Measurements from ENCODE around the gene PHLDB3.
"Not testable (repeated sequence)": the region's sequence is repeated elsewhere in the genome, so short reads cannot be mapped to it uniquely, and the experiment has no call there.

The PHLDB3 gene

DNA sequence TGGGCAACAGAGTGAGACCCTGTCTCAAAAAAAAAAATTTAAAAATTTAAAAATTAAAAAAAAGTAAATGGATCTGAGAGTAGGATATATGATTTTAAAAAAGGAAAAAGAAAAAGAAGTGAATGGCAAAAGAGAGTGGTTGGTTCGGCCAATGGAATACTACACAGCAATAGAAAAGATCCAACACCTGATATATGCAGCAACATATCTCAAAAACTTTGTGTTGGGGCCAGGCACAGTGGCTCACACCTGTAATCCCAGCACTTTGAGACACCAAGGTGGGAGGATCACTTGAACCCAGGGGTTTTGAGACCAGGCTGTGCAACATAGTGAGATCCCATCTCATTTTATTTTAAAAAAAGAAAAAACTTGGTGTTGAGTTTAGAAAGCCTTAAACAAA is 37.8 kb downstream of the PHLDB3 start:
- no peak for ATAC-seq

DNA sequence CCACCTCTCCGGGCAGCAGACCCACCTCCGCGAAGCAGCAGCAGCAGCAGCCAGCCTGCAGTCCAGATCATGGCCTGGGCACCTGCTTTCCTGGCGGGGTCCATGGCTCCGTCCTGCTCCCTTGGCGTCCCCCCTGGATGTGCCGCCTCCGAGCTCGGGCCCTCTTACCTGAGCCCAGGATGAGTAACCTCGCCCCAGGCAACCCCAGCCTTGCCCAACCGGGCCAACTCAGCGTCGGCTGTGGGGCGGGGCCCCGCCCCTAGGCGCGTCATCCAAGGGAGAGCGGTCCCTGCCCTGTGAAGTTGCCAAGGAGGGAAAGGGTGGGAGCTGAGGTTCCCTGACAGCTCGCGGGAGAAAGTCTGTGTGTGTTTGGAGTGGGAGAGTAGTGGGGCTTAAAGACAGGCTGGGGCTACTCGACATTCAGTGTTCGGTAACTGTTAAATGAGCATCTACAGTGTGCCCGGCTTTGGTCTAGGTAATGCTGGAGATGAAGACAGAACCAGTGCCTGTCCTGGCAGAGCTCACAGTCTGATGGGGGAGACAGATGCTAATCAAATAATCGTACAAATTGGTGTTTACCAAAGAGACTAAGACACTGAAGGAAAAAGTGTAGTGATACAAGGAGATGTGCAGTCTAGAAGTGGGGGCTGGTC is 39.0 kb downstream of the PHLDB3 start, which contains the start of gene LYPD3:
LYPD3 (minus strand) TSS at position 141 of the 653 bp plus-strand sequence; CDS start at position 104, 37 bp downstream.
- ATAC-seq, result no peak

DNA sequence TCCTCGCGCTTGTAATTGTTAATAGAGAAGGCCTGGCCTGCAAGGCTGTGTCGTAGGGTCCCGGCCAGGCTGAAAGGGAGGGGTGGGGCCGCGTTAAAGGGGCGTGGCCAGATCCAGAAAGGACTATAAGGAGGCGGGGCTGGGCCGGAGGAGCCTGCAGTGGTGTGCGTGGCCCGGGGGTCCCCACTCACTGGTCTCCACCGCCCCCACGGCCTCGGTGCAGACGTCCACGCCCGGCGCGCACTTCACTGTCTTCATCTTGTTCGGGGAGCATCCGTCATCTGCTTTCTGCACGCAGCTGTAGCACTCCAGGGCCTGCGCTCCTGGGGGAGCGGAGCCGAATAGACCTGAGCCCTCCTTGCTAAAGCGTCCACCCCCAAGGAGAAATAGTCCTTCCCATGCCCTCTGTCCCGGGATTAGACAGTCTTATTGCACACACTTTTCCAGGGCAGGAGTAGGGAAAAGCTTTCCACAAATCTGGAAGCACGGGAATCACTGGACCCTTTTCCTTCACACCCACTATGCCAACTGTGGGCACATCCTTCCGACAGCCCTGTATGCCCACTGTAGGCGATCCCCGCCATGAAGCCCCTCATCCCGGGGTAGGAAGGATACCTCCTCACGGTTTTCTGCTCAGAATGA is 40.3 kb downstream of the PHLDB3 start:
- peak; percentile 30 to 45 for ATAC-seq

DNA sequence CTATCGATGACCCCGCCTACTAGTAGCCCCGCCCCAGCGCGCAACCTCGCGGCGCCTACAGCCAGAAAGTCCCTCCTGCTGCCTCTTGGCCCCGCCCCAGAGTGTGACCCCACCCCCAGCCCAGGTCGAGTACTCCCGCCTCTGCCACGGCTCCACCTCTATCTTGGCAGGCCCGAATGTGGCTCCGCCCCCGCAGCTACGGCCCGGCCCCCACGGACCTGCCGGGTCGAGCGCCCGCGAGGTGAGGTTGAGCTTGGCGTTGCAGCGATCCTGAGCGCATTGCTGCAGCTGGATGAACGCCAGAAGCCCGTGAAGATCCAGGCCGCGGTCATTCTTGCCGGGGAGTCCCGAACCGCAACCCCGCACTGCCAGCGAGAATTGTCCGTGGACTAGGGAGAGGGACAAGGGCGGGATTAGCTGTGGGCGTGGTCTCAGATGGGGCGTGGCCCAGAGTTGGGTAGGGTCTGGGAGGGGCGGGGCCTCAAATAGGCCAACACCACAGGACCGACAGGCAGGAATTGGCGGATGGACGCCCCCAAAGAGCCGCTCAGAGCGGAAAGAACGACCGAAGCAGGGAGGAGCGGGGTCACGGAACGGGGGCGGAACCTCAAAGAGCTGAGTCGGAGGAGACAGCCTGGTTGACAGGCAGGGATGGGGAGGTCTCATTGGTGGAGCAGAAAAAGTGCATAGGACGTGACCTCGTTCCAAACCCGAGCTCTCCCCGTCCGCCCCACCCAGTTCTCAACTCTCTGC is 41.0 kb downstream of the PHLDB3 start:
- peak; percentile 86 to 88 for ATAC-seq

DNA sequence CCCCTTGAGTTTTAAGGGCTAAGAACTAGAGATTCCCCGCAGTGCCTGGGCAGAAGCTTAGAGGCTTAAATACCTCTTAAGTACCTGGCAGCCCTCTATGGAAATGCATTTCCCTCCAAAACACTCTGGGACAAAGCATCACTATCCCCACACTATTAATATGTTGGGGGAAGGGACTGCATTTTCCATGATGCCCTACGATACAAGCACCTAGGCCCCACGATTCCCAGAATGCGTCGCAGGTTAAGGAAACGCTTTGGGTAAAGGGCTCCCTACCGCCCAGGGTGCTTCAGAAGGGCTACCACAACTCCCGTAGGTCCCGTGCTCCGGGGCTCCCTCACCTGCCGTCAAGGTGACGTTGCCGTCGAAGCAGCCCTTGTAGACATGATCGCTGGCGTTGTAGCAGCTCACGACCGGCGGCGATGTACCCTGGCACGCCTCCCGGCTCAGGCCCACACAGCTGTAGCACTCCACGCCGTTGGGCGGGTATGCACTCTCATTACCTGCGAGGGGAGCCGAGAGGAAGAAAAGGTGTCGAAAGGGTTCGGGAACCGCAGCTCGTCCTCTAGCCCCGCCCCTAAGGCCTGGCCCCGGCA is 41.7 kb downstream of the PHLDB3 start:
- no peak for ATAC-seq

DNA sequence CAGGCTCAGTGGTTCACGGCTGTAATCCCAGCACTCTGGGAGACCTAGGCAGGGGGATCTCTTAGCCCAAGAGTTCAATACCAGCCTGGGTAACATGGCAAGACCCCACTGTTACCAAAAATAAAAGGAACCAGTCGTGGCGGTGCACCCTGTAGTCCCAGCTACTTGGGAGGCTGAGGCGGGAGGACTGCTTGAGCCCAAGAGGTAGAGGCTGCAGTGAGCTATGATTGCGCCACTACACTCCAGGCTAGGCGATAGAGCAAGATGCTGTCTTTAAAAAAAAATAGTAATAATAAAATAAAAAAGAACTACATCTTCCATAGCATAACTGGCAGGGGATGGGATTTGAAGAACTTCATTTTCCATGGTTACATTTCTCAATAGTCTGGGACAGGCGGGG is 42.2 kb downstream of the PHLDB3 start:
- no peak for ATAC-seq

DNA sequence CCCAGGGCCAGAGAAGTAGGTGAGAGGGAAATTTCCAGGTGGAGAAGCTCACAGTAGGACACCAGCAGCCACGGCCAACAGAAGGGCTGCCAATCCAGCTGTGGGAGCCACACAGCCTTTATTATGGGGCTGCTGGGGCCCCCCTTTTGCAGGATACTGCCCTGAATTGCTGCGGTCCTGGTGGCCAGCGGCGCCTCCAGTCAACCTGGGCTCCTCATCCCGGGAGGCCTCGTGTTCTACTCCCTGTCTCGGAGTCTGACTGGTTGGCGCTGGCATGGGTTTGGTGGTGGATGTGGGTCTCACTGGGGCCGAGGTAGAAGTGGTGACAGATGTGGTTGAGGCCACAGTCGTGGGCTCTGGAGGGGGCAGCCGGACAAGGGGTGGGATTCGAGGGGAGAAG is 43.2 kb downstream of the PHLDB3 start:
- no peak for ATAC-seq

DNA sequence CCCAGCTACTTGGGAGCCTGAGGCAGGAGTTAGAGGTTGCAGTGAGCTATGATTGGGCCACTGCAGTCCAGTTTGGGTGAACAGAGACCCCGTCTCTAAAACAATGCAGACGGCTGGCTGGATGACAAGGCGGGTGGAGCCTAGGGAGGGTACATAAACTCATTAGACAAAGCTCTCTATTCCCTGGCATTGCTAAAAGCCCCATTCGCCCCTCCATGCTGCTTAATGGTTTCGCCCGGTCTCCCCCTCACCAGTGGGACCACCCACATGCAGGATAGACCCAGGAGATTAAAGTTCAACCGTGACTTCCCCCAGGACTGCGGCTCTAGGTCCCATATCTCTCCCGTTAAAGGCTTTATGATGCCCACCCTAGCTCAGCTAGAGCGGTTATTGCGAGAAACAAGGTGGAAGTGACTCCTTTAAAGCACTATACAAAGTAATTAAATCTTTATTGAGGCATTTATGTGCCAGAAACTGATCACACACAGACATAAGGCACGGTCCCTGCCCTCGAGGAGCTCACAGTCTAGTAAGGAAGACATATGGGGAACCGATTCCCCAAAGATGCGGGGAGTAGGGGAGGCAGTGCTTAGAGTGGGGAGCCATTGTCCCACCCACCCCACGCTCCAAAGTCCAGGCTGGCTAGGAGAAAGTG is 44.1 kb downstream of the PHLDB3 start:
- ATAC-seq, result no peak

DNA sequence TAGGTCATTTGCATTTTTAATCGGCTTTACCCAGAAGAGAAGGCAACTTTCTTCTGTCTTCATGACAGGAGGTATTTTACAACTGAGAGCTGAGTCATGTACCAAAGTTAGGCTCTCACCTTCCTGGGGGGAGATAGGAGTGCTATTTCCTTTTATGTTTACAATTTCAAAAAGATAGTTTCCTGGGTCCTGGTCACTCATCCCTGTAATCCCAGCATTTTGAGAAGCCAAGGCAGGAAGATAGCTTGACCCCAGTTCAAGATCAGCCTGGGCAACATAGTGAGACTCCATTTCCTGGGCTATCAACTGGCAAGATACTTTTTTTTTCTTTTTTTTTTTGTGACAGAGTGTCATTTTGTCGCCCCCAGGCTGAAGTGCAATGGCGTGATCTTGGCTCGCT is 46.7 kb downstream of the PHLDB3 start:
- no peak for ATAC-seq

DNA sequence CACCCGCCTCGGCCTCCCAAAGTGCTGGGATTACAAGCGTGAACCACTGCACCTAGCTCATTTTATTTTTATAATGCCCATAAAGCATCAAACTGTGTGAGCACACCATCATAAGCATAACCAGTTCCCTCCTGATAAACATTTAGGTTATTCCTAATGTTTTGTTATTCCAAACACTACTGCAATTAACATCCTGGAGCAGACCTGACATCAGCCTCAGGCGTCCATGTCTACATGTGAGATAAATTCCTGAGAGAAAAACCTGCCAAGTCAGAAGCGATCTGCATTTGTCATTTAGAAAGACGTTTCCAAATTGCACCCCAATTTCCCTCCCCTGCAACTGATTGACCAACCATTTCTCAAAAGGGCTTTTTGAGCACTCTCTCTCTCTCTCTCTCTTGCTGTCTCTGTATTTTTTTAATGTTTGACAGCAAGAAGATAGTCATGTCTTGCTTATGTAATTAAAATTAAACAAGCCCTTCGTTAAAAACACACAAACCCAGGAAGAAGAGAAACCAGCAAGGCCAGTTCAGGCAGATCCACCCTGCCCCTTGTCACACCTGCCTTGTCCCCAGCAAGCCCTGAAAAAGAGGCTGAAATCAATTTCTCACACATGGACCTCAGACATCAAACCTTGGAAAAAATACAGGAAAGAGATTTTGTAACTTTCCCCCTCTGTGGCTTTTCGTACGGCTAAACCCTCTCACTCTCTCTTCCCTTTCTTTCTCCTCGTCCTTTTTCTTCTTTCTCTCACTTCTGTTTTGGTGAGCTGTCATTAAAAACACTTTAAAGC is 49.0 kb downstream of the PHLDB3 start:
- ATAC-seq, result no peak

DNA sequence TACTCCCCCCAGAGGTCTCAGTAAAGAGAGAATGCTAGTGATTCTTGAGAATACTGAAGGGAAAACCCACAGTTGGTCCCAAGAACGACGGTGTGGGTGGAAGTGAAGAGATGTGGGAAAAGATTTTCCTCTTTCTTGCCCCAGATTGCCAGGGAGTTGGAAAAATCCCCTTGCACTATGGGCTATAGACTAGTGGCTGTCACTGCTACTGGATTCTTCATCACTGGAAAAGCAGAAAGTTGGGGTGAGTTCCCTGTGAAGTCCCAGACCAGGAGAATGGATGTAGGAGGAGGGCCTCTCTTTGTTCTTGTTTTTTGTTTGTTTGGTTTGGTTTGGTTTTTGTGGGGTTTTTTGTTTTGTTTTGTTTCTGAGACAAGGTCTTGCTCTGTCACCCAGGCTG is 50.5 kb downstream of the PHLDB3 start:
- no peak for ATAC-seq

DNA sequence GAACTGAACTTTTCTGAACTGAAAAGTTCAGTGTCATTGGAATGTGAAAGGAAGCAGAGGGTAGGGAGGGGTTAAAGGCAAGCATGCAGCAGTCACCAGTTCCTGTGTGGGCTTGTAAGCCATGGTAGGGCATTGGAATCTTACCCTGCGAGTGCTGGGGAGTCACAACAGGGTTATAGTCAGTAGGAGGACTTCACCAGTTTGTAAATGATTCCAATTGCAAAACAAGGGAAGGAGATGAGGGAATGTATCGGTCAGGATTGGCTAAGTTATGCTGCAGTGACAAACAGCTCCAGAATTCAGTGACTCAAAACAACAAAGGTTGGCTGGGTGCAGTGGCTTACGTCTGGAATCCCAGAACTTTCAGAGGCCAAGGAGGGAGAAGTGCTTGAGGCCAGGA is 52.0 kb downstream of the PHLDB3 start:
- no peak for ATAC-seq

DNA sequence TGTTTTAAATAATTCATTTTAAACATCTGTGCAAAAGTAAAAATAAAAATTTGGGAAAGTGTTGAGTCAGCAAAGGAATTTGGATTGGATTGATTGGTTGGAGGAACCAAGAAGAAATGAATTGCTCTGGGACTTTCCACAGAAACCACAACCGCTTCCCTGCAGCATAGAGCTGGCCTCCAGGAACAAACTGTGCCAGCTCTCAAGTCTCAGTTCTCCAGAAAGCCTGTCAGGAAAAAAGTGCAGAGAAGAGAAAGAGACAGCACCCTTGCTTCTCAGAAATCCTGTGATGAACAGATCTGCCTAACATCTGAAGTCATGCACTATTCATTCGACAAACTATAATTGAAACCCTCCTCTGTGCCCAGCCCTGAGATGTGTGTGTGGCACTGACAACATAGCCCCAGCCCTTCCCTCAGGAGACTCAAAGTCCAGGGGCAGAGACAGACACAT is 54.0 kb downstream of the PHLDB3 start:
- ATAC-seq, result no peak

DNA sequence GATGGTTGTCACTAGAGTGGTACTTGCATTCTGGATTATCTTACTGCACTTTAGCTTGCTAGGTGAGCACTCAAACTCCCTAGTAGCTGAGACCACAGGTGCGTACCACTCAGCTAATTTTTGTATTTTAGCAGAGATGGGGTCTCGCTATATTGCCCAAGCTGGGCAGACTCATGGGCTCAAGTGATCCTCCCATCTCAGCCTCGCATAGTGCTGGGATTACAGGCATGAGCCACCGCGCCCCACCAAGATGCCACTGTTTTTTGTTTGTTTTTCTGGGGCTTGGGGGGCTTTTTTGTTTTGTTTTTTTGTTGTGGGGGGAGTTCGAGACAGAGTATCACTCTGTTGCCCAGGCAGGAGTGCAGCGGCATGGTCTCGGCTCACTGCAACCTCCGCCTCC is 56.9 kb downstream of the PHLDB3 start:
- no peak for ATAC-seq

DNA sequence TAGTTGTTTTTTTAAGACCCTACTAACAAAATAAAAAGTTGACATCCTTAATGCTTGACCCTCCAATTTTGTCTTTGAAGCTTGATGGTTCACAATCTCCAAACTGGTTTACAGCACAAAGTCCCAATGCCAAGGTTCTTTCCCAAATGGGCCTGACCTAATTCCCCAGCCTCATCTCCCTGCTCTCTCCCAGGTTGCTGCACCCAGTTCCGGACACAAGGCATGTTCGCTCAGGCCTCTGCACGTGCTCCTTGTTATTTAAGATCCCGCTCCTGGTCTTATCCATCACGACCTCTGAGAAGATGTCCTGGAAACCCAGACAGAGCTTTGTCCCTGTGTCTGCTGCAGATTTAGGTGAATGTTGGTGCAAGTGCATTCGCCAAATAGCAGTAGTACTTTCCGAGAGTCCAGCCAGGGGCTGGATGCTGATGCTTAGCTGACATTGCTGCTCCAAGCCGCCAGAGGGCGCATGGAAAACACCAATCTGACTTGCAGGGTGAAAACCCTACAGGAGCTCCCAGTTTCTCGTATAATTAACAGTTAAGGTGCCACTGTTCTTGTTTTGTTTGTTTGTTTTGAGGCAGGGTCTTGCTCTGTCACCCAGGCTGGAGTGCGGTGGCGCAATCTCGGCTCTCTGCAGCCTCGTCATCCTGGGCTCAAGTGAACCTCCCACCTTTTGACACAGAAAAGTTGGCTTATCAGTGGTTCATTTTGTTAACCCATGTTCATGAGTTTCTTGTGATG is 57.6 kb downstream of the PHLDB3 start:
- peak; percentile 63 to 70 for ATAC-seq

DNA sequence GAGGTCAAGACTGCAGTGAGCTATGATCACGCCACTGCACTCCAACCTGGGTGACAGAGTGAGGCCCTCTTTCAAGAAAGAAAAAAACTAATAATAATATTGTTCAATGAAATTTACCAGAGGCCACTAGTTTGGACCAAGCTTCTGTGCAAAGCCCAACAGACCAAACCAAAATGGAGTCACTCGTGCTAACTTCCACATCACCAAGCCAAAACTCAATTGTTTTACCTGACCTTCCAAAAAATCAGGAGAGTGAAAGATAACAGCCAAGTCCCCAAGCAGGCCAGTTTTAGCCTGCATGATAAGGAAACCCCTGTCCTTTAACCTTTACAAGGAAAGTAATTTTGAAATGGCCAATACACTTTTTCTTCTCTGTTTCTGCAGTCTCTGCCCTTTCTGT is 59.1 kb downstream of the PHLDB3 start:
- ATAC-seq, result no peak

DNA sequence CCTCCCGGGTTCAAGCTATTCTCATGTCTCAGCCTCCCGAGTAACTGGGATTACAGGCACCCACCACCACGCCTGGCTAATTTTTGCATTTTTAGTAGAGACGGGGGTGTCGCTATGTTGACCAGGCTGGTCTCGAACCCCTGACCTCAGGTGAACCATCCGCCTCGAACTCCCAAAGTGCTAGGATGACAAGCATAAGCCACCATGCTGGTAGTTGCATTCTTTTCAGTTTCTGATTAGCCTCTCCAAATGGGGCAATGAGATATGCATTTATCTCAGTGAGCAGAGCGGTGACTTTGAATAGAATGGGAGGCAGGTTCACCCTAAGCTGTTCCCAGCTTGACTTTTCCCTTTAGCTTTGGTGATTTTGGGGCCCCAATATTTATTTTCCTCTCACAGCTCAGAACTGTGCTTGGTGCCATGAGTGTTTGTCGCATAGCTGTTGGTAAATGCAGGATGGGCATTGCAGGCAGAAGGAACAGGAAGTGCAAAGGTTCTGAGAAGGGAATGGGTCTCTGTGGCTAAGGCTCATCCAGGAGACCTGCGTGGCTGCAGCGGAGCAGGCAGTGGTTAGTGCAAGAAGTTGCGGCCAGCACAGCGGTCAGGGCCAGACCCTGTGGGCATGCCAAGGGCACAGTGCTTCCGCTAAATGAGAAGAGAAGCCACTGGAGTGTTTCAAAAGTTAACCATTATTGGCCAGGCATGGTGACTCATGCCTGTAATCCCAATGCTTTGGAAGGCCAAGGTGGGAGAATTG is 59.8 kb downstream of the PHLDB3 start:
- ATAC-seq, result no peak

DNA sequence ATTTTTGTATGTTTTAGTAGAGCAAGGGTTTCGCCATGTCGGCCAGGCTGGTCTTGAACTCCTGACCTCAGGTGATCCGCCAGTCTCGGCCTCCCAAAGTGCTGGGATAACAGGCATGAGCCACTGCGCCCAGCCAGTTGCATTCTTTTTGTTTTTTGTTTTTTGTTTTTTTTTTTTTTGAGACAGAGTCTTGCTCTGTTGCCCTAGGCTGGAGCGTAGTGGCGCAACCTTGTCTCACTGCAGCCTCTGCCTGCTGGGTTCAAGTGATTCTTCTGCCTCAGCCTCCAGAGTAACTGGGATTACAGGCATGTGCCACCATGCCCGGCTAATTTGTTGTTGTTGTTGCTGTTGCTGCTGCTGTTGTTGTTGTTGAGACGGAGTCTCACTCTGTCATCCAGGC is 60.5 kb downstream of the PHLDB3 start:
- ATAC-seq, result not testable (repeated sequence)

DNA sequence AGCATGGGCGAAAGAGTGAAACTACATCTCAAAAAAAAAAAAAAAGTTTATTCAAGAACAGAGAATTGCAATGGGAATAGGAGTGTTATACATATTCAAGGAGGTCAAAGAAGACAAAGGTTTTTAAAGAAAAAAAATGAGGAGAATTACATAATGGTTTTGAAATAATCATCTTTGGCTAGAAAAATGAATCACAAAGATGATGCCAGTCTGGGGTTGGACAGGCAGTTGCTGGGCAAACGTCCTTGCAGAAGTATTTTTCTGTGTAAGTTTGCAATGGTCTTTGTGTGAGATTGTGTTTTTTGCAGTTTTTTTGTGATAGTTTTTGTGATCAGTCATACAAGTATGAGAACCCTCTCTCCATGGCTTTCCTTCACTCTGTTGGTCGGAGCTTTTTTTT is 62.8 kb downstream of the PHLDB3 start:
- no peak for ATAC-seq

DNA sequence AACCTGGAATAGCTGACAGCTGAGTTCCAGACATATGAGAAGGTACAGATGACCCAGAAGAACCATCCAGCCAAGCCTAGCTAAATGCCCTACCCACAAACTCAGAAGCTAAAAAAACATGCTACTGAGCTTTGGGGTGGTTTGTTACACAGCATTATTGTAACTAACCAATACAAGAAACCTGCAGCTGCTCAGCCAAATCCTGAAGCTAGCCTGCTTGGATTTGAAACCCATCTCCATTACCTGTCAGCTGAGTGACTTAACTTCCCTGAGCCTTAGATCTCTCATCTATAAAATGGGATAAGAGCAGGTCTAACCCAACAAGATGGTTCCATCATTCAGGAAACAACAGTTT is 64.9 kb downstream of the PHLDB3 start:
- no peak for ATAC-seq

Measured in activated CD4-positive, CD25-positive, alpha-beta regulatory T cell treated with anti-CD3 and anti-CD28 coated beads, Interleukin-2, amount 50 U/mL, for 24 hours (primary cell).